GM23338 (cell line): Measurements from ENCODE around the gene RASL11B. TPM values are rescaled to one million over a fixed set of nuclear protein-coding genes. Genes with fewer than 3 reads are reported as not detected.

Experiments used
- ATAC-seq: fragments of 200-7000 bp; cut with Tn5 transposase; 3 replicates; pipeline ENCODE4 v1.9.1; 2020
- DNase-seq: peaks from one replicate; pipeline ENCODE4 v3.0.0-alpha.2; 2015; ENCODE audit warnings: low spot score
- H2AFZ ChIP-seq: fragments of 200-600 bp; sonication (generic); 2 replicates; pipeline ENCODE4 v1.8.0; 2016; ENCODE audit warnings: antibody characterized with exemption, mild to moderate bottlenecking, moderate library complexity
- H3F3A ChIP-seq: fragments of 200-600 bp; sonication (generic); replicated peaks from 2 replicates; pipeline ENCODE4 v1.8.0; 2017; ENCODE audit warnings: antibody characterized with exemption, mixed run types, low read depth
- H3K27ac ChIP-seq: fragments of 200-600 bp; sonication (generic); 2 replicates; pipeline ENCODE4 v1.6.1; 2016; ENCODE audit warnings: low read depth
- H3K27me3 ChIP-seq: fragments of 200-600 bp; sonication (generic); 2 replicates; pipeline ENCODE4 v1.8.0; 2016; ENCODE audit warnings: mild to moderate bottlenecking, mixed run types, moderate library complexity; ENCODE audit not compliant: insufficient read depth
- H3K36me3 ChIP-seq: fragments of 200-600 bp; sonication (generic); 2 replicates; pipeline ENCODE4 v1.8.0; 2016; ENCODE audit warnings: mild to moderate bottlenecking; ENCODE audit not compliant: insufficient read depth
- H3K4me1 ChIP-seq: fragments of 200-600 bp; sonication (generic); 2 replicates; pipeline ENCODE4 v1.8.0; 2016; ENCODE audit warnings: mild to moderate bottlenecking, moderate library complexity; ENCODE audit not compliant: insufficient read depth
- H3K4me2 ChIP-seq: fragments of 200-600 bp; sonication (generic); 2 replicates; pipeline ENCODE4 v1.7.1; 2017; ENCODE audit warnings: mixed run types
- H3K4me3 ChIP-seq: fragments of 200-600 bp; sonication (generic); 2 replicates; pipeline ENCODE4 v1.6.1; 2016; ENCODE audit warnings: mixed run types
- H3K79me2 ChIP-seq: fragments of 200-600 bp; sonication (generic); replicated peaks from 2 replicates; pipeline ENCODE4 v1.8.0; 2017; ENCODE audit warnings: mild to moderate bottlenecking; ENCODE audit not compliant: insufficient read depth
- H3K9me2 ChIP-seq: fragments of 200-600 bp; sonication (generic); 2 replicates; pipeline ENCODE4 v1.8.0; 2017; ENCODE audit not compliant: insufficient read depth
- H4K20me1 ChIP-seq: fragments of 200-600 bp; sonication (generic); replicated peaks from 2 replicates; pipeline ENCODE4 v1.8.0; 2017; ENCODE audit warnings: mild to moderate bottlenecking; ENCODE audit not compliant: insufficient read depth
- H3K27ac Mint-ChIP-seq: 2 replicates; pipeline ENCODE4 v1.8.0; 2020; ENCODE audit warnings: inconsistent platforms, mild to moderate bottlenecking, moderate library complexity, mixed read lengths
- H3K27me3 Mint-ChIP-seq: 3 replicates; pipeline ENCODE4 v1.8.0; 2022; ENCODE audit warnings: low read depth, mild to moderate bottlenecking, moderate library complexity, mixed read lengths, inconsistent platforms; ENCODE audit not compliant: insufficient read depth, poor library complexity
- H3K36me3 Mint-ChIP-seq: 3 replicates; pipeline ENCODE4 v1.8.0; 2021; ENCODE audit warnings: low read depth, mild to moderate bottlenecking, inconsistent platforms, moderate library complexity, mixed read lengths
- H3K4me1 Mint-ChIP-seq: 3 replicates; pipeline ENCODE4 v1.8.0; 2020; ENCODE audit warnings: mild to moderate bottlenecking, inconsistent platforms, mixed read lengths
- H3K4me3 Mint-ChIP-seq: 3 replicates; pipeline ENCODE4 v1.8.0; 2021; ENCODE audit warnings: moderate library complexity, mild to moderate bottlenecking, inconsistent platforms, mixed read lengths
- H3K9me3 Mint-ChIP-seq: 3 replicates; pipeline ENCODE4 v1.8.0; 2020; ENCODE audit warnings: moderate library complexity, mild to moderate bottlenecking, inconsistent platforms, mixed read lengths
- CREB1 ChIP-seq: fragments of 250-450 bp; sonication (Bioruptor Pico); IDR thresholded peaks from 2 replicates; pipeline ENCODE4 v1.5.0; 2020; ENCODE audit warnings: low read depth, mild to moderate bottlenecking, moderate library complexity
- CTCF ChIP-seq, 2 experiments: fragments of 200-600 bp in 1 of 2; sonication (generic) in 1 of 2; conservative IDR thresholded peaks; 2 replicates each; pipeline versions ENCODE4 v1.5.1 to v1.6.1; 2016 to 2017; ENCODE audit warnings: antibody characterized with exemption in 2 of 2, low read depth in 2 of 2, mild to moderate bottlenecking in 2 of 2, moderate library complexity in 1 of 2
- ETS1 ChIP-seq: IDR thresholded peaks from 2 replicates; pipeline ENCODE4 v1.6.1; 2016; ENCODE audit warnings: antibody characterized with exemption
- EZH2 ChIP-seq: fragments of 200-600 bp; sonication (generic); IDR thresholded peaks from one replicate; pipeline ENCODE4 v1.8.0; 2017; ENCODE audit warnings: antibody characterized with exemption, mild to moderate bottlenecking, low read depth; ENCODE audit not compliant: unreplicated experiment
- EZH2phosphoT487 ChIP-seq: fragments of 200-600 bp; sonication (generic); IDR thresholded peaks from one replicate; pipeline ENCODE4 v1.8.1; 2018; ENCODE audit warnings: antibody characterized with exemption; ENCODE audit not compliant: unreplicated experiment
- JUNB ChIP-seq: IDR thresholded peaks from one replicate; pipeline ENCODE4 v1.6.1; 2016; ENCODE audit warnings: antibody characterized with exemption; ENCODE audit not compliant: unreplicated experiment
- NANOG ChIP-seq: IDR thresholded peaks from 2 replicates; pipeline ENCODE4 v1.6.1; 2016; ENCODE audit warnings: antibody characterized with exemption, borderline replicate concordance
- POLR2AphosphoS5 ChIP-seq: IDR thresholded peaks from 2 replicates; pipeline ENCODE4 v1.6.1; 2016; ENCODE audit warnings: antibody characterized with exemption, low read depth
- ZNF331 ChIP-seq: fragments of 250-450 bp; sonication (Bioruptor Pico); IDR thresholded peaks from 2 replicates; pipeline ENCODE4 v1.5.0; 2020; ENCODE audit warnings: low read depth, mild to moderate bottlenecking, moderate library complexity
- ZNF462 ChIP-seq: fragments of 250-450 bp; sonication (Bioruptor Pico); IDR thresholded peaks from 2 replicates; pipeline ENCODE4 v1.5.0; 2020; ENCODE audit warnings: mild to moderate bottlenecking, moderate library complexity
- polyA plus RNA-seq: library from polyadenylated mRNA; unstranded; fragments of >200 nt; fragmentation: Nextera tagmentation; extraction: Ambion mirVana; gene quantifications from 2 replicates; pipeline ENCODE4 v1.2.1, GENCODE V29; 2016
- total RNA-seq: library from RNA; depleted of rRNA; stranded (reverse); fragments of >200 nt; shearing (Covaris generic); gene quantifications from 2 replicates; pipeline ENCODE4 v1.2.3, GENCODE V29; 2014
- TF ChIP-seq, protein P1 (sequence below): IDR thresholded peaks from one replicate; pipeline ENCODE4 v1.6.1; 2018; ENCODE audit warnings: antibody characterized with exemption; ENCODE audit not compliant: unreplicated experiment

RASL11B gene
- total and polyA plus RNA-seq, 2 experiments from 2014 or later, result 69.7 to 100.0 TPM

DNA sequence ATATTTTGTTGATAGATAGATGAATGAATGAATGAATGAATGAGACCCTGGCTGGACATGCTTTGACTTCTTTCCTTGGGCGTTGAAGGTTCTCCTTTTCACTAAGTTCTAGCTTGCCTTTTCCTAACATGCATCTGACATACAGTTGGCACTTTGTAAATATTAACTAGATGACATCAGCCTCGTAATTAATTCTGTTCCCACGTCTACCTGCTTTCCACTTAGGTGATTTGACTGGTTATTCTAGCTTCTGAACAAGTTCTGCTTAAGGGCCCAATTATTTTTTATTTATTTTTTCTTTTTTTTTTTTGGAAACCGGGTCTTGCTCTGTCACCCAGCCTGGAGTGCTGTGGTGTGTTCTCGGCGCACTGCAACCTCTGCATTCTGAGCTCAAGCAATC lies 13.9 kb upstream of the RASL11B start:
- no peak overlapping the region for H3K4me2 ChIP-seq
- no peaks in the 10 kb centered on the region for H3K36me3 ChIP-seq
- H3K4me1 Mint-ChIP-seq, result peaks cover 23% of the 10 kb centered on the region
- H3K4me3 Mint-ChIP-seq, result no peak overlapping the region
- H3K9me2 ChIP-seq, result peaks cover 6% of the 10 kb centered on the region
- peaks cover 5% of the 10 kb centered on the region for H3K27me3 Mint-ChIP-seq
- TF ChIP-seq, protein P1, sequence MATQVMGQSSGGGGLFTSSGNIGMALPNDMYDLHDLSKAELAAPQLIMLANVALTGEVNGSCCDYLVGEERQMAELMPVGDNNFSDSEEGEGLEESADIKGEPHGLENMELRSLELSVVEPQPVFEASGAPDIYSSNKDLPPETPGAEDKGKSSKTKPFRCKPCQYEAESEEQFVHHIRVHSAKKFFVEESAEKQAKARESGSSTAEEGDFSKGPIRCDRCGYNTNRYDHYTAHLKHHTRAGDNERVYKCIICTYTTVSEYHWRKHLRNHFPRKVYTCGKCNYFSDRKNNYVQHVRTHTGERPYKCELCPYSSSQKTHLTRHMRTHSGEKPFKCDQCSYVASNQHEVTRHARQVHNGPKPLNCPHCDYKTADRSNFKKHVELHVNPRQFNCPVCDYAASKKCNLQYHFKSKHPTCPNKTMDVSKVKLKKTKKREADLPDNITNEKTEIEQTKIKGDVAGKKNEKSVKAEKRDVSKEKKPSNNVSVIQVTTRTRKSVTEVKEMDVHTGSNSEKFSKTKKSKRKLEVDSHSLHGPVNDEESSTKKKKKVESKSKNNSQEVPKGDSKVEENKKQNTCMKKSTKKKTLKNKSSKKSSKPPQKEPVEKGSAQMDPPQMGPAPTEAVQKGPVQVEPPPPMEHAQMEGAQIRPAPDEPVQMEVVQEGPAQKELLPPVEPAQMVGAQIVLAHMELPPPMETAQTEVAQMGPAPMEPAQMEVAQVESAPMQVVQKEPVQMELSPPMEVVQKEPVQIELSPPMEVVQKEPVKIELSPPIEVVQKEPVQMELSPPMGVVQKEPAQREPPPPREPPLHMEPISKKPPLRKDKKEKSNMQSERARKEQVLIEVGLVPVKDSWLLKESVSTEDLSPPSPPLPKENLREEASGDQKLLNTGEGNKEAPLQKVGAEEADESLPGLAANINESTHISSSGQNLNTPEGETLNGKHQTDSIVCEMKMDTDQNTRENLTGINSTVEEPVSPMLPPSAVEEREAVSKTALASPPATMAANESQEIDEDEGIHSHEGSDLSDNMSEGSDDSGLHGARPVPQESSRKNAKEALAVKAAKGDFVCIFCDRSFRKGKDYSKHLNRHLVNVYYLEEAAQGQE, result no peak
- no peak for TF ChIP-seq POLR2AphosphoS5
- no peak for TF ChIP-seq JUNB
- TF ChIP-seq CREB1 (CRISPR knock-in tag), result no peak
- TF ChIP-seq ZNF462 (CRISPR knock-in tag), result no peak
- TF ChIP-seq EZH2phosphoT487, result no peak
- TF ChIP-seq NANOG, result no peak
- TF ChIP-seq CTCF (conservative IDR thresholded peaks at IDR 0.05; ENCODE audit: low read depth in 2 of 2), result no peak
- TF ChIP-seq ZNF331 (CRISPR knock-in tag), result no peak
- no peak for TF ChIP-seq EZH2
- no peak for TF ChIP-seq ETS1
- ATAC-seq (no peak), DNase-seq (no peak)
- H3K4me3 ChIP-seq, result no peak overlapping the region
- H3K27me3 ChIP-seq, result no peaks in the 10 kb centered on the region
- H2AFZ ChIP-seq, result no peak overlapping the region
- no peak overlapping the region for H3K27ac Mint-ChIP-seq
- no peaks in the 10 kb centered on the region for H3K9me3 Mint-ChIP-seq
- peaks cover 7% of the 10 kb centered on the region for H3K4me1 ChIP-seq
- H3K79me2 ChIP-seq, result no peaks in the 10 kb centered on the region
- no peaks in the 10 kb centered on the region; the same call in 2 of the 3 replicates for H3K36me3 Mint-ChIP-seq
- H3F3A ChIP-seq, result no peaks in the 10 kb centered on the region
- no peaks in the 10 kb centered on the region for H4K20me1 ChIP-seq
- no peak overlapping the region for H3K27ac ChIP-seq
